ENCODE results near the gene RYR1. TPM values are rescaled to one million over a fixed set of nuclear protein-coding genes. Genes with fewer than 3 reads are reported as not detected.
"Not testable (repeated sequence)": the region's sequence is repeated elsewhere in the genome, so short reads cannot be mapped to it uniquely, and the experiment has no call there.

The RYR1 gene
- total RNA-seq, 2 experiments from 2014 or later: 0.54 to 1.4 TPM

- no peak overlapping the region for H3K4me3 ChIP-seq (ENCODE audit: low read depth, low read length, poor library complexity, severe bottlenecking)
- no peaks in the 10 kb centered on the region for H3K9me2 ChIP-seq (ENCODE audit: insufficient read depth, low read length)
- no peak overlapping the region for H2AFZ ChIP-seq (ENCODE audit: low read length)
- intact Hi-C loops (cut with micrococcal nuclease; ENCODE audit: unreplicated experiment): no loop called here
- CTCF ChIA-PET (ENCODE audit: unreplicated experiment): no interaction called here
- DNase-seq (ENCODE audit: low spot score): no peak
- H4K20me1 ChIP-seq (ENCODE audit: insufficient read depth, low read length): peaks cover 6% of the 10 kb centered on the region; the same call in 1 of the 2 replicates
- POLR2A ChIA-PET: no interaction called here
- no peak overlapping the region for H3K4me2 ChIP-seq (ENCODE audit: low read length)
- BruUV-seq (replicated peaks): no TSS peak
- H3K4me1 ChIP-seq (ENCODE audit: insufficient read depth, low read length, poor library complexity, severe bottlenecking): peaks cover 7% of the 10 kb centered on the region
- H3K9me3 ChIP-seq (ENCODE audit: low read length): no peaks in the 10 kb centered on the region
- peaks cover 20% of the 10 kb centered on the region for H3K79me2 ChIP-seq (ENCODE audit: insufficient read depth, low read depth, low read length)
- H3K36me3 ChIP-seq (ENCODE audit: insufficient read depth, low read length): peaks cover 87% of the 10 kb centered on the region
- no peak overlapping the region for H3K27ac ChIP-seq (ENCODE audit: low read depth, low read length, poor library complexity, severe bottlenecking)
- no peak for TF ChIP-seq CTCF (conservative IDR thresholded peaks at IDR 0.05; ENCODE audit: low read length)
- no peak for TF ChIP-seq EZH2phosphoT487 (IDR thresholded peaks at IDR 0.05; ENCODE audit: borderline replicate concordance, low read depth, low read length)
Observed at GRCh38 chr19:38624822-38625221, 191.3 kb downstream of the RYR1 start.

GRCh38 chr19:38626401-38626800 is 192.9 kb downstream of the RYR1 start:
- Histone ChIP-seq H3K9me3 (ENCODE audit: low read length) (no peaks in the 10 kb centered on the region), H2AFZ (ENCODE audit: low read length) (no peak overlapping the region), H3K4me2 (ENCODE audit: low read length) (no peak overlapping the region), H3K36me3 (ENCODE audit: insufficient read depth, low read length) (peaks cover 86% of the 10 kb centered on the region), H3K9me2 (ENCODE audit: insufficient read depth, low read length) (no peaks in the 10 kb centered on the region), H4K20me1 (ENCODE audit: insufficient read depth, low read length) (no peaks in the 10 kb centered on the region), H3K4me3 (ENCODE audit: low read depth, low read length, poor library complexity, severe bottlenecking) (no peak overlapping the region), H3K4me1 (ENCODE audit: insufficient read depth, low read length, poor library complexity, severe bottlenecking) (no peaks in the 10 kb centered on the region), H3K79me2 (ENCODE audit: insufficient read depth, low read depth, low read length) (peaks cover 4% of the 10 kb centered on the region; the same call in 1 of the 2 replicates), H3K27ac (ENCODE audit: low read depth, low read length, poor library complexity, severe bottlenecking) (no peak overlapping the region)
- ChIA-PET CTCF (ENCODE audit: unreplicated experiment) (no interaction called here), POLR2A (no interaction called here)
- TF ChIP-seq CTCF (conservative IDR thresholded peaks at IDR 0.05; ENCODE audit: low read length): no peak
- TF ChIP-seq EZH2phosphoT487 (IDR thresholded peaks at IDR 0.05; ENCODE audit: borderline replicate concordance, low read depth, low read length): no peak
- DNase-seq (ENCODE audit: low spot score): no peak
- intact Hi-C loops (cut with micrococcal nuclease; ENCODE audit: unreplicated experiment): no loop called here
- no TSS peak for BruUV-seq (replicated peaks)

GRCh38 chr19:38629568-38629967 is 196.1 kb downstream of the RYR1 start:
- Histone ChIP-seq H3K9me2 (ENCODE audit: insufficient read depth, low read length) (no peaks in the 10 kb centered on the region), H3K79me2 (ENCODE audit: insufficient read depth, low read depth, low read length) (no peaks in the 10 kb centered on the region), H4K20me1 (ENCODE audit: insufficient read depth, low read length) (no peaks in the 10 kb centered on the region), H3K4me2 (ENCODE audit: low read length) (no peak overlapping the region), H3K9me3 (ENCODE audit: low read length) (no peaks in the 10 kb centered on the region), H3K4me3 (ENCODE audit: low read depth, low read length, poor library complexity, severe bottlenecking) (no peak overlapping the region), H3K4me1 (ENCODE audit: insufficient read depth, low read length, poor library complexity, severe bottlenecking) (no peaks in the 10 kb centered on the region), H2AFZ (ENCODE audit: low read length) (no peak overlapping the region), H3K27ac (ENCODE audit: low read depth, low read length, poor library complexity, severe bottlenecking) (no peak overlapping the region), H3K36me3 (ENCODE audit: insufficient read depth, low read length) (peaks cover 82% of the 10 kb centered on the region)
- TF ChIP-seq EZH2phosphoT487 (IDR thresholded peaks at IDR 0.05; ENCODE audit: borderline replicate concordance, low read depth, low read length) (no peak), CTCF (conservative IDR thresholded peaks at IDR 0.05; ENCODE audit: low read length) (no peak)
- ChIA-PET CTCF (ENCODE audit: unreplicated experiment) (no interaction called here), POLR2A (no interaction called here)
- DNase-seq (ENCODE audit: low spot score): no peak
- intact Hi-C loops (cut with micrococcal nuclease; ENCODE audit: unreplicated experiment): no loop called here
- BruUV-seq (replicated peaks): no TSS peak

GRCh38 chr19:38631301-38631700 is 197.8 kb downstream of the RYR1 start:
- H3K27ac ChIP-seq (ENCODE audit: low read depth, low read length, poor library complexity, severe bottlenecking); DNase-seq (ENCODE audit: low spot score); H3K9me2 ChIP-seq (ENCODE audit: insufficient read depth, low read length); intact Hi-C loops (cut with micrococcal nuclease; ENCODE audit: unreplicated experiment); H3K9me3 ChIP-seq (ENCODE audit: low read length); CTCF ChIA-PET (ENCODE audit: unreplicated experiment); H3K79me2 ChIP-seq (ENCODE audit: insufficient read depth, low read depth, low read length); H2AFZ ChIP-seq (ENCODE audit: low read length); H3K4me3 ChIP-seq (ENCODE audit: low read depth, low read length, poor library complexity, severe bottlenecking); POLR2A ChIA-PET; H3K4me2 ChIP-seq (ENCODE audit: low read length); H4K20me1 ChIP-seq (ENCODE audit: insufficient read depth, low read length); H3K4me1 ChIP-seq (ENCODE audit: insufficient read depth, low read length, poor library complexity, severe bottlenecking); BruUV-seq (replicated peaks): not testable (repeated sequence)
- H3K36me3 ChIP-seq (ENCODE audit: insufficient read depth, low read length): peaks cover 86% of the 10 kb centered on the region

Measured in OCI-LY7 (cell line).